Glutamatergic neuron (in vitro differentiated cells): ENCODE measurements around the gene ANTKMT. TPM values are rescaled to one million over a fixed set of nuclear protein-coding genes. Genes with fewer than 3 reads are reported as not detected.
"Not testable (repeated sequence)": the region's sequence is repeated elsewhere in the genome, so short reads cannot be mapped to it uniquely, and the experiment has no call there.

Experiments
- DNase-seq: peaks from one replicate; pipeline ENCODE4 v3.0.0; 2022
- H3K27ac Mint-ChIP-seq: one replicate; pipeline ENCODE4 v1.8.0; 2020; ENCODE audit warnings: mild to moderate bottlenecking, mixed read lengths, inconsistent platforms; ENCODE audit not compliant: unreplicated experiment
- H3K27me3 Mint-ChIP-seq: one replicate; pipeline ENCODE4 v1.8.0; 2020; ENCODE audit warnings: mild to moderate bottlenecking, moderate library complexity, mixed read lengths, inconsistent platforms; ENCODE audit not compliant: unreplicated experiment
- H3K36me3 Mint-ChIP-seq: one replicate; pipeline ENCODE4 v1.8.0; 2020; ENCODE audit warnings: mild to moderate bottlenecking, mixed read lengths, inconsistent platforms; ENCODE audit not compliant: unreplicated experiment
- H3K4me1 Mint-ChIP-seq: one replicate; pipeline ENCODE4 v1.8.0; 2020; ENCODE audit warnings: mild to moderate bottlenecking, low read depth, mixed read lengths, inconsistent platforms; ENCODE audit not compliant: unreplicated experiment
- H3K4me3 Mint-ChIP-seq: one replicate; pipeline ENCODE4 v1.8.0; 2020; ENCODE audit warnings: mild to moderate bottlenecking, mixed read lengths, inconsistent platforms; ENCODE audit not compliant: unreplicated experiment
- H3K9me3 Mint-ChIP-seq: one replicate; pipeline ENCODE4 v1.8.0; 2020; ENCODE audit warnings: mild to moderate bottlenecking, moderate library complexity, mixed read lengths, inconsistent platforms; ENCODE audit not compliant: unreplicated experiment
- total RNA-seq: library from RNA; stranded (reverse); fragmentation: NEBNext Ultra II Directional; extraction: Animal tissue kit (Norgen Biotek cat#: 25700); gene quantifications from one replicate; pipeline ENCODE4 v1.2.1, GENCODE V29; 2021; ENCODE audit not compliant: unreplicated experiment
- TF ChIP-seq, protein P1 (sequence below): fragments of 200-600 bp; sonication (generic); IDR thresholded peaks from one replicate; pipeline ENCODE4 v1.5.0; 2021; ENCODE audit not compliant: partially characterized antibody, unreplicated experiment

ANTKMT gene
- total RNA-seq, 1 donor from 2014 or later = 61.1 TPM

DNA sequence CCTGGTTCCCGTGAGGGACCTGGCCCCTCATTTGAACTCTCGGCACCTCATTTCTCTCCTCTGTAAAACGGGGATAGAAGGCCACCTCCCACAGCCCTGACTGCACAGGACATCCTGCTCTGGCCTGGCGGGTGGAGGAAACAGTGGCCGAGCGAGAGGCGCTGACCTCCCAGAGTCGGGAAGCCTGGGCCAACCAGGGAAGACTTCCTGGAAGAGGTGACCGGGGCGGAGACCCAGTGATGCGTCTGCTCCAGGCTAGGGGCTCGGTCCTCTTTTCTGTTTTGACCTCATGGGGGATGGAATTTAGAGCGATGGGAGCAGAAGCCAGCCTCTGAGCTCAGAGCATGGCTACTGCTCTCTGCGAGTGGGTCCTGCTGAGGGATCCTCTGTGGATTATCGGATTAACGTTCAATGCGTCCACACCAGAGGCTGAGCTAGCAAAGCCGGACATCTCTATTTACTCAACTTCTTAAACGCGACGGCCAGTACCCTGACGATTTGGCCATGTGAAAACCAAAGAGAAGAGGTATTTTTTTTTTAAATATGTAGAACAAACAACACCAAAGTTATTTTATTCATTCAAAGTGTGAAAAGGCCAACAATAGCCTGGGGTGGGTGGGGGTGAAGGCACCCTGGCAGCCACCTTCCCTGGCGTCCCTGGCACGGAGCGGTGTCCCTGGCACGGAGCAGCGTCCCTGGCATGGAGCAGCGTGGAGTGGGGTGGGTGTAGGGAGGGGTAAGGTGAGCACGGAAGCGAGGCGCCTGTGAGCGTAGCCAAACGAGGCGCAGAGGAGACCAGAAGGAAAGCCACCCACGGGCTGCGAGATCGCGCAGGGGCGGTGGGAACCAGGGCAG lies 30.4 kb downstream of the ANTKMT start:
- Mint-ChIP-seq H3K4me1 (peaks cover 13% of the 10 kb centered on the region), H3K27me3 (peaks cover 3% of the 10 kb centered on the region), H3K27ac (peak overlapping the region; percentile 82), H3K36me3 (peaks cover 2% of the 10 kb centered on the region), H3K9me3 (peaks cover 7% of the 10 kb centered on the region), H3K4me3 (peak overlapping the region; percentile 18)
- TF ChIP-seq, protein P1, sequence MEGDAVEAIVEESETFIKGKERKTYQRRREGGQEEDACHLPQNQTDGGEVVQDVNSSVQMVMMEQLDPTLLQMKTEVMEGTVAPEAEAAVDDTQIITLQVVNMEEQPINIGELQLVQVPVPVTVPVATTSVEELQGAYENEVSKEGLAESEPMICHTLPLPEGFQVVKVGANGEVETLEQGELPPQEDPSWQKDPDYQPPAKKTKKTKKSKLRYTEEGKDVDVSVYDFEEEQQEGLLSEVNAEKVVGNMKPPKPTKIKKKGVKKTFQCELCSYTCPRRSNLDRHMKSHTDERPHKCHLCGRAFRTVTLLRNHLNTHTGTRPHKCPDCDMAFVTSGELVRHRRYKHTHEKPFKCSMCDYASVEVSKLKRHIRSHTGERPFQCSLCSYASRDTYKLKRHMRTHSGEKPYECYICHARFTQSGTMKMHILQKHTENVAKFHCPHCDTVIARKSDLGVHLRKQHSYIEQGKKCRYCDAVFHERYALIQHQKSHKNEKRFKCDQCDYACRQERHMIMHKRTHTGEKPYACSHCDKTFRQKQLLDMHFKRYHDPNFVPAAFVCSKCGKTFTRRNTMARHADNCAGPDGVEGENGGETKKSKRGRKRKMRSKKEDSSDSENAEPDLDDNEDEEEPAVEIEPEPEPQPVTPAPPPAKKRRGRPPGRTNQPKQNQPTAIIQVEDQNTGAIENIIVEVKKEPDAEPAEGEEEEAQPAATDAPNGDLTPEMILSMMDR = no peak
- DNase-seq = no peak

DNA sequence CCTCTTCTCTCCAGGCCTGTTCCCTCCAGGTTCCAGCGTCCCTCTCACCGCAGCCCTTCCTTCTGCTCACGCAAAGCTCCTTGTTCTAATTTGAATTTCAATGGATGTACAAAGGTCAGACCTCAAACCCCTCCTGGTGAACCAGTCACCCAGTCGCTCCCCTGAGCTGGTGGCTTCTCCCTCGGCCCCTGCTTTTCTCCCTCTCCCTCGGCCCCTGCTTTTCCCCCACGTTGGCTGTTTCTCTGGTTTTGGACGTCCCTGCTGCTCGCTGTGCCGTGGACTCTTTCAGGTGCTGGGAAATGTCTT lies 31.0 kb downstream of the ANTKMT start:
- Mint-ChIP-seq H3K27me3 (peaks cover 3% of the 10 kb centered on the region), H3K4me1 (peaks cover 13% of the 10 kb centered on the region), H3K27ac (peak overlapping the region; percentile 82), H3K9me3 (peaks cover 8% of the 10 kb centered on the region), H3K36me3 (peaks cover 5% of the 10 kb centered on the region), H3K4me3 (peak overlapping the region; percentile 10)
- DNase-seq = no peak
- TF ChIP-seq, protein P1 = no peak

DNA sequence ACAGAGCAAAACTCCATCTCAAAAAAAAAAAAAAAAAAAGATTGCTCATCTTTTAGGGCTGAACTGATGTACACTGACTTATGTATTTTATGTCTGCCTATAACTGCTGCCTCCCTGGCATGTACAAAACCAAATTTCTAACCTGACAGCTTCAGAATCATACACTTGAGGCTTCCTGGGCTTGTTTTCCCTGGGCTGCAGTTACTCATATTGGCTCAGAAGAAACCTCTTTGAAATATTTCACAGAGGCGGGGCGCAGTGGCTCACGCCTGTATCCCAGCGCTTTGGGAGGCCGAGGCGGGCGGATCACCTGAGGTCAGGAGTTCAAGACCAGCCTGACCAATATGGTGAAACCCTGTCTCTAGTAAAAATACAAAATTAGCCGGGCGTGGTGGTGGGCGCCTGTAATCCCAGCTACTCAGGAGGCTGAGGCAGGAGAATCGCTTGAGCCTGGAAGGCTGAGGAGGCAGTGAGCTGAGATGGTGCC lies 33.2 kb downstream of the ANTKMT start:
- H3K9me3 Mint-ChIP-seq, H3K27ac Mint-ChIP-seq: not testable (repeated sequence)

DNA sequence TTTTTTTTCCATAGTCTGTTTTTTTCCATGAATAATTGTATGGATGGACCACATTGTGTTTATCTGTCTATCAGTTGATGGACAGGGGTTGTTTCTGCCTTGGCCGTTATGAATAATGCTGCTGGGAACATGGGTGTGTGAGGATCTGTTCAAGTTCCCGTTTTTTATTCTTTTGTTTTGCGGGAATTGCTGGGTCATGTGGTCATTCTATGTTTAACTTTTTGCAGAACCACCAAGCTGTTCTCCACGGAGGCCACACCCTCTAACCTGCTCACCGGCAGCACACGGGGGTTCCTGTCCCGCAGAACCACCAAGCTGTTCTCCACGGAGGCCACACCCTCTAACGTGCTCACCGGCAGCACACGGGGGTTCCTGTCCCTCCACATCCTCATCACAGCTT lies 33.7 kb downstream of the ANTKMT start:
- Mint-ChIP-seq H3K9me3 (peaks cover 8% of the 10 kb centered on the region), H3K4me1 (peaks cover 13% of the 10 kb centered on the region), H3K27ac (no peak overlapping the region), H3K36me3 (peaks cover 5% of the 10 kb centered on the region), H3K27me3 (peaks cover 6% of the 10 kb centered on the region), H3K4me3 (no peak overlapping the region)
- TF ChIP-seq, protein P1 = no peak
- no peak for DNase-seq

More for the DNA sequence above, 33.2 kb downstream of the ANTKMT start:
- H3K36me3 Mint-ChIP-seq, DNase-seq, H3K4me3 Mint-ChIP-seq, H3K27me3 Mint-ChIP-seq: not testable (repeated sequence)
- H3K4me1 Mint-ChIP-seq = peaks cover 13% of the 10 kb centered on the region

DNA sequence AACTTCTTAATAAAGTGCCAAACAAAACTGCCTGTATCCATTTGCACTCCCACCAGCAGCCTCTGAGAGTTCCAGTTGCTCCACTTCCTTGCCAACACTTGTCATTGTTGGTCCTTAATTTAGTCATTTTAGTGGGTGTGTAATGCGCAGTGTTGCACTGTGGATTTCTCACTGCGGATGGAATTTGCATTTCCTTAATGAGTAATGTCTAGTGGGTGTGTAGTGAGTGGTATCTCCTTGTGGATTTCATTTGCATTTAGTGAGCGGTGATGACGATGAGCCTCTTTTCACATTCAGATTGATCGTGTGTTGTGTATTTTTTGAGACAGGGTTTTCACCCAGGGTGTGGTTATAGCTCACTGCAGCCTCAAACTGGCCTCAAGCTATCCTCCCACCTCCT lies 35.5 kb downstream of the ANTKMT start:
- peaks cover 8% of the 10 kb centered on the region for H3K9me3 Mint-ChIP-seq
- DNase-seq = no peak
- no peak overlapping the region for H3K4me3 Mint-ChIP-seq
- TF ChIP-seq, protein P1 = no peak
- H3K4me1 Mint-ChIP-seq = peaks cover 9% of the 10 kb centered on the region
- H3K27ac Mint-ChIP-seq = no peak overlapping the region
- peaks cover 5% of the 10 kb centered on the region for H3K36me3 Mint-ChIP-seq
- H3K27me3 Mint-ChIP-seq = peaks cover 7% of the 10 kb centered on the region
